Neutrophil (primary cell): Measurements from ENCODE around the gene NOXA1.

Experiments
- H3K27ac ChIP-seq: fragments of 200-600 bp; sonication (generic); 2 replicates; pipeline ENCODE4 v1.5.1; 2016; ENCODE audit warnings: mild to moderate bottlenecking, moderate library complexity
- H3K27me3 ChIP-seq: fragments of 200-600 bp; sonication (generic); 2 replicates; pipeline ENCODE4 v1.6.0; 2016; ENCODE audit warnings: mild to moderate bottlenecking
- H3K36me3 ChIP-seq: fragments of 200-600 bp; sonication (generic); 2 replicates; pipeline ENCODE4 v1.5.1; 2017
- H3K4me1 ChIP-seq, 2 experiments: fragments of 200-600 bp in 1 of 2; sonication (generic) in 1 of 2; 1 replicate in 1 of 2; 2 replicates in 1 of 2; pipeline versions ENCODE4 v1.5.1 to v1.6.1; 2013 to 2016; ENCODE audit warnings: low read depth in 1 of 2, low read length in 1 of 2, mild to moderate bottlenecking in 1 of 2, moderate library complexity in 1 of 2; ENCODE audit not compliant: control insufficient read depth in 1 of 2, insufficient read depth in 1 of 2
- H3K4me3 ChIP-seq, 2 experiments: fragments of 200-600 bp in 1 of 2; sonication (generic) in 1 of 2; 1 replicate in 1 of 2; 2 replicates in 1 of 2; pipeline ENCODE4 v1.5.1; 2013 to 2016; ENCODE audit warnings: low read depth in 1 of 2, low read length in 1 of 2, mild to moderate bottlenecking in 1 of 2, moderate library complexity in 1 of 2
- H3K9me3 ChIP-seq: fragments of 200-600 bp; sonication (generic); 2 replicates; pipeline ENCODE4 v1.5.1; 2016
- CTCF ChIP-seq: fragments of 200-600 bp; sonication (generic); IDR thresholded peaks from 2 replicates; pipeline ENCODE4 v1.5.1; 2016; ENCODE audit warnings: antibody characterized with exemption

Gene NOXA1

GRCh38 chr9:137387891-137388560 is 35.2 kb upstream of the NOXA1 start:
- H3K27me3 ChIP-seq = no peaks in the 10 kb centered on the region
- H3K4me1 ChIP-seq = no peaks in the 10 kb centered on the region
- no peak overlapping the region for H3K4me3 ChIP-seq
- no peaks in the 10 kb centered on the region for H3K9me3 ChIP-seq
- no peak overlapping the region for H3K27ac ChIP-seq
- H3K36me3 ChIP-seq = peaks cover 6% of the 10 kb centered on the region
- TF ChIP-seq CTCF = no peak

GRCh38 chr9:137388589-137389427 is 34.4 kb upstream of the NOXA1 start:
- H3K27me3 ChIP-seq = no peaks in the 10 kb centered on the region
- H3K4me3 ChIP-seq = no peak overlapping the region
- no peak for TF ChIP-seq CTCF
- H3K36me3 ChIP-seq = peaks cover 6% of the 10 kb centered on the region
- H3K9me3 ChIP-seq = no peaks in the 10 kb centered on the region
- H3K27ac ChIP-seq = no peak overlapping the region
- no peaks in the 10 kb centered on the region for H3K4me1 ChIP-seq

- H3K36me3 ChIP-seq = peaks cover 6% of the 10 kb centered on the region
- no peaks in the 10 kb centered on the region for H3K9me3 ChIP-seq
- no peak for TF ChIP-seq CTCF
- H3K4me3 ChIP-seq = no peak overlapping the region
- H3K27me3 ChIP-seq = no peaks in the 10 kb centered on the region
- no peaks in the 10 kb centered on the region for H3K4me1 ChIP-seq
- H3K27ac ChIP-seq = no peak overlapping the region
Observed at GRCh38 chr9:137389428-137389746, 33.8 kb upstream of the NOXA1 start.

- H3K27me3 ChIP-seq = no peaks in the 10 kb centered on the region
- H3K9me3 ChIP-seq = no peaks in the 10 kb centered on the region
- no peak overlapping the region for H3K4me3 ChIP-seq
- H3K27ac ChIP-seq = no peak overlapping the region
- no peak for TF ChIP-seq CTCF
- peaks cover 6% of the 10 kb centered on the region for H3K36me3 ChIP-seq
- H3K4me1 ChIP-seq = no peaks in the 10 kb centered on the region
Observed at GRCh38 chr9:137390553-137391410, 32.4 kb upstream of the NOXA1 start.

- peaks cover 6% of the 10 kb centered on the region for H3K36me3 ChIP-seq
- H3K27me3 ChIP-seq = no peaks in the 10 kb centered on the region
- no peaks in the 10 kb centered on the region for H3K9me3 ChIP-seq
- H3K4me3 ChIP-seq = no peak overlapping the region
- H3K27ac ChIP-seq = no peak overlapping the region
- H3K4me1 ChIP-seq = no peaks in the 10 kb centered on the region
- TF ChIP-seq CTCF = no peak
Observed at GRCh38 chr9:137391411-137391754, 31.8 kb upstream of the NOXA1 start.
